GM18873 (cell line): ENCODE measurements around the gene SYT9.
"Not testable (repeated sequence)": the region's sequence is repeated elsewhere in the genome, so short reads cannot be mapped to it uniquely, and the experiment has no call there.

Source experiments
- ATAC-seq: cut with Tn5 transposase; IDR thresholded peaks from one replicate; pipeline ENCODE4 v1.9.1; 2021; ENCODE audit warnings: mild to moderate bottlenecking, moderate library complexity, moderate number of reproducible peaks; ENCODE audit not compliant: unreplicated experiment, low FRiP score

The SYT9 gene

GRCh38 chr11:7494086-7494745 is 242.5 kb downstream of the SYT9 start:
- no peak for ATAC-seq

- peak; percentile 73 for ATAC-seq
Measured at GRCh38 chr11:7495882-7496551, 244.3 kb downstream of the SYT9 start.

GRCh38 chr11:7498193-7498592 is 246.5 kb downstream of the SYT9 start:
- ATAC-seq = no peak

- ATAC-seq = no peak
Measured at GRCh38 chr11:7499081-7499480, 247.4 kb downstream of the SYT9 start.

GRCh38 chr11:7500251-7500650 is 248.5 kb downstream of the SYT9 start:
- no peak for ATAC-seq

GRCh38 chr11:7501251-7501650 is 249.5 kb downstream of the SYT9 start:
- no peak for ATAC-seq

- no peak for ATAC-seq
Measured at GRCh38 chr11:7501894-7502293, 250.2 kb downstream of the SYT9 start.

GRCh38 chr11:7506243-7506642 is 254.5 kb downstream of the SYT9 start:
- ATAC-seq = no peak

GRCh38 chr11:7508087-7508486 is 256.4 kb downstream of the SYT9 start:
- no peak for ATAC-seq

- no peak for ATAC-seq
Measured at GRCh38 chr11:7509966-7510365, 258.3 kb downstream of the SYT9 start.

- ATAC-seq = no peak
Measured at GRCh38 chr11:7511401-7511800, 259.7 kb downstream of the SYT9 start.

- peak; percentile 66 for ATAC-seq
Measured at GRCh38 chr11:7512525-7513233, 261.0 kb downstream of the SYT9 start.

- peak; percentile 50 for ATAC-seq
Measured at GRCh38 chr11:7513234-7514098, 261.8 kb downstream of the SYT9 start, which contains the start of gene PPFIBP2. TSS of gene PPFIBP2 (plus strand) at chr11:7513999. CDS start at chr11:7549476, 35,477 bp downstream.

- peak; percentile 14 for ATAC-seq
Measured at GRCh38 chr11:7514099-7514591, 262.4 kb downstream of the SYT9 start.

GRCh38 chr11:7515447-7515886 is 263.8 kb downstream of the SYT9 start:
- ATAC-seq = no peak

GRCh38 chr11:7516475-7516874 is 264.8 kb downstream of the SYT9 start:
- ATAC-seq = no peak

- ATAC-seq = not testable (repeated sequence)
Measured at GRCh38 chr11:7517743-7518142, 266.0 kb downstream of the SYT9 start.
